NCI-H526 (cell line): ENCODE measurements around the gene KANSL1.

Source experiments
- DNase-seq, 2 experiments: peaks; one replicate each; lab custom pipeline; 2025; lab: John Stamatoyannopoulos, UW

Gene KANSL1

DNA sequence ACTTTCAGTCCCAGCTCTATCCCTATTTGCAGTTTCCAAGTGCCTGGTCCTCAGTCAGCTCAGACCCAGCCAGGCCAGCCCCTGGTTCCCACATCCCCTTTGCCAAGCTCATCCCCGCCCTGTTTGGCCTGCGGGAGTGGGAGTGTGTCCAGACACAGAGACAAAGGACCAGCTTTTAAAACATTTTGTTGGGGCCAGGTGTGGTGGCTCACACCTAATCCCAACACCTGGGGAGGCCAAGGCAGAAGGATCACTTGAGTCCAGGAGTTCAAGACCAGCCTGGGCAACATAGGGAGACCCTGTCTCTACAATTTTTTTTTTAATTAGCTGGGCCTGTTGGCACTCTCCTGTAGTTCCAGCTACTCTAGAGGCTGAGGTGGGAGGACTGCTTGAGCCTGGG lies 192.5 kb downstream of the KANSL1 start:
- DNase-seq: no peak

DNA sequence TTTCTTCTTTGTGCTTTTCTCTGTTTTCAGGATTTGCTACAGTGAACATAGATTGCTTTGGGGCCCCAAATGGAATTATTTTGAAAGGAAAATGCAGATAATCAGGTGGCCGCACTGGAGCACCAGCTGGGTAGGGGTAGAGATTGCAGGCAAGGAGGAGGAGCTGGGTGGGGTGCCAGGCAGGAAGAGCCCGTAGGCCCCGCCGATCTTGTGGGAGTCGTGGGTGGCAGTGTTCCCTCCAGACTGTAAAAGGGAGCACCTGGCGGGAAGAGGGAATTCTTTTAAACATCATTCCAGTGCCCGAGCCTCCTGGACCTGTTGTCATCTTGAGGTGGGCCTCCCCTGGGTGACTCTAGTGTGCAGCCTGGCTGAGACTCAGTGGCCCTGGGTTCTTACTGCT lies 192.9 kb downstream of the KANSL1 start:
- no peak for DNase-seq

DNA sequence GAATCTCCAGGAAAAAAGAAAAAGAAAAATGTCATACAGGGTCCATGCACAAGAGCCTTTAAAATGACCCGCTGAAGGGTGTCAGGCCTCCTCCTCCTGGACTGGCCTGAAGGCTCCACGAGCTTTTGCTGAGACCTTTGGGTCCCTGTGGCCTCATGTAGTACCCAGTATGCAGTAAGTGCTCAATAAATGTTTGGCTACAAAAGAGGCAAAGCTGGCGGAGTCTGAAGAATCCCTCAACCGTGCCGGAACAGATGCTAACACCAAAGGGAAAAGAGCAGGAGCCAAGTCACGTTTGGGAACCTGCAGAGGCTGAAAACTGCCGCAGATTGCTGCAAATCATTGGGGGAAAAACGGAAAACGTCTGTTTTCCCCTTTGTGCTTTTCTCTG lies 193.3 kb downstream of the KANSL1 start:
- DNase-seq: no peak

DNA sequence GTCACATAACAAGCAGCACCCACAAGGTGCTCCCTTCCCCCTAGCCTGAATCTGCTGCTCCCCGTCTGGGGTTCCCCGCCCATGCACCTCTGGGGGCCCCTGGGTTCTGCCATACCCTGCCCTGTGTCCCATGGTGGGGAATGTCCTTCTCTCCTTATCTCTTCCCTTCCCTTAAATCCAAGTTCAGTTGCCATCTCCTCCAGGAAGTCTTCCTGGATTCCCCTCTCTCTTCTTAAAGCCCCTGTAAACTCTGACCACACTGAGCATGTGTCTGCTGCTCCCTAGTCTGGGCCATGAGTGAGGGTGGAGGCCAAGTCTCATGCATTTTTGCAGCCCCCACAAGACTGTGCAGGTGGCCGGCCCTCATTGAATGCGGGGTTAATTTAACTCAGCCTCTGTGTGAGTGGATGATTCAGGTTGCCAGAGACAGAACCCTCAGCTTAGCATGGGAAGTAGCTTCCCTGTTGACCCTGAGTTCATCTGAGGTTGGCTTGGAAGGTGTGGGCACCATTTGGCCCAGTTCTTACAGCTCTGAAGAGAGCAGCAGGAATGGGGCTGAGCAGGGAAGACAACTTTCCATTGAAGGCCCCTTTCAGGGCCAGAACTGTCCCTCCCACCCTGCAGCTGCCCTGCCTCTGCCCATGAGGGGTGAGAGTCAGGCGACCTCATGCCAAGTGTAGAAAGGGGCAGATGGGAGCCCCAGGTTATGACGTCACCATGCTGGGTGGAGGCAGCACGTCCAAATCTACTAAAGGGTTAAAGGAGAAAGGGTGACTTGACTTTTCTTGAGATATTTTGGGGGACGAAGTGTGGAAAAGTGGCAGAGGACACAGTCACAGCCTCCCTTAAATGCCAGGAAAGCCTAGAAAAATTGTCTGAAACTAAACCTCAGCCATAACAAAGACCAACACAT lies 194.0 kb downstream of the KANSL1 start, which contains the start of gene STH:
STH (plus strand) TSS at position 264 of the 913 bp plus-strand sequence; CDS start at position 294, 30 bp downstream.
- no peak for DNase-seq

DNA sequence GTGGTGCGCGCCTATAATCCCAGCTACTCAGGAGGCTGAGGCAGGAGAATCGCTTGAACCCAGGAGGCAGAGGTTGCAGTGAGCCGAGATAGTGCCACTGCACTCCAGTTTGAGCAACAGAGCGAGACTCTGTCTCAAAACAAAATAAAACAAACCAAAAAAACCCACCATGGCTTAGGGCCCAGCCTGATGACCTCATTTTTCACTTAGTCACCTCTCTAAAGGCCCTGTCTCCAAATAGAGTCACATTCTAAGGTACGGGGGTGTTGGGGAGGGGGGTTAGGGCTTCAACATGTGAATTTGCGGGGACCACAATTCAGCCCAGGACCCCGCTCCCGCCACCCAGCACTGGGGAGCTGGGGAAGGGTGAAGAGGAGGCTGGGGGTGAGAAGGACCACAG lies 195.6 kb downstream of the KANSL1 start:
- DNase-seq: no peak

DNA sequence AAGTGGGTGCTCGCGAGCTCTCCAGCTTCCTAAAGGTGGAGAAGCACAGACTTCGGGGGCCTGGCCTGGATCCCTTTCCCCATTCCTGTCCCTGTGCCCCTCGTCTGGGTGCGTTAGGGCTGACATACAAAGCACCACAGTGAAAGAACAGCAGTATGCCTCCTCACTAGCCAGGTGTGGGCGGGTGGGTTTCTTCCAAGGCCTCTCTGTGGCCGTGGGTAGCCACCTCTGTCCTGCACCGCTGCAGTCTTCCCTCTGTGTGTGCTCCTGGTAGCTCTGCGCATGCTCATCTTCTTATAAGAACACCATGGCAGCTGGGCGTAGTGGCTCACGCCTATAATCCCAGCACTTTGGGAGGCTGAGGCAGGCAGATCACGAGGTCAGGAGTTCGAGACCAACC lies 196.1 kb downstream of the KANSL1 start:
- DNase-seq: no peak

DNA sequence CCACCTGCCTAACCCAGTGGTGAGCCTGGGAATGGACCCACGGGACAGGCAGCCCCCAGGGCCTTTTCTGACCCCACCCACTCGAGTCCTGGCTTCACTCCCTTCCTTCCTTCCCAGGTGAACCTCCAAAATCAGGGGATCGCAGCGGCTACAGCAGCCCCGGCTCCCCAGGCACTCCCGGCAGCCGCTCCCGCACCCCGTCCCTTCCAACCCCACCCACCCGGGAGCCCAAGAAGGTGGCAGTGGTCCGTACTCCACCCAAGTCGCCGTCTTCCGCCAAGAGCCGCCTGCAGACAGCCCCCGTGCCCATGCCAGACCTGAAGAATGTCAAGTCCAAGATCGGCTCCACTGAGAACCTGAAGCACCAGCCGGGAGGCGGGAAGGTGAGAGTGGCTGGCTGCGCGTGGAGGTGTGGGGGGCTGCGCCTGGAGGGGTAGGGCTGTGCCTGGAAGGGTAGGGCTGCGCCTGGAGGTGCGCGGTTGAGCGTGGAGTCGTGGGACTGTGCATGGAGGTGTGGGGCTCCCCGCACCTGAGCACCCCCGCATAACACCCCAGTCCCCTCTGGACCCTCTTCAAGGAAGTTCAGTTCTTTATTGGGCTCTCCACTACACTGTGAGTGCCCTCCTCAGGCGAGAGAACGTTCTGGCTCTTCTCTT lies 196.8 kb downstream of the KANSL1 start:
- DNase-seq: no peak

DNA sequence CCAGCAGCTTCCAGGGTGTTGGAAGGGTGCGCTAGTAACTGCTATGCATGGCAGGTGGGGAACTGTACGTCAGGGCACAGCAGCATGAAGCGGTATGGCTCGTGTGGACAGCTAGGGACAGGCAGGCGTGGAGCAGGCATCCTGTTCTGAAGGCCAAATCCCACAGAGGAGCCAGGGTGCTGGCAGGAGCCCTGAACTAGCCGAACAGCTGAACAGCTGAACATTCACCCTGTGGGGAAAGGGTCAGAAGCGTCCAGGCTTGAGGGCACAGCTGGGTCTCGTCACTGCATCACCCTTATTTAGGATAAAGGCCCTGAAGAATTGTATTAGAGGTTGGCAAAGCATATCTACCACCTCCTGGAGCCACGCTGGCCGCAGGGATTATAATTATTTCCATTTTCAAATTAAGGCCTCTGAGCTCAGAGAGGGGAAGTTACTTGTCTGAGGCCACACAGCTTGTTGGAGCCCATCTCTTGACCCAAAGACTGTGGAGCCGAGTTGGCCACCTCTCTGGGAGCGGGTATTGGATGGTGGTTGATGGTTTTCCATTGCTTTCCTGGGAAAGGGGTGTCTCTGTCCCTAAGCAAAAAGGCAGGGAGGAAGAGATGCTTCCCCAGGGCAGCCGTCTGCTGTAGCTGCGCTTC lies 197.5 kb downstream of the KANSL1 start:
- DNase-seq: no peak

DNA sequence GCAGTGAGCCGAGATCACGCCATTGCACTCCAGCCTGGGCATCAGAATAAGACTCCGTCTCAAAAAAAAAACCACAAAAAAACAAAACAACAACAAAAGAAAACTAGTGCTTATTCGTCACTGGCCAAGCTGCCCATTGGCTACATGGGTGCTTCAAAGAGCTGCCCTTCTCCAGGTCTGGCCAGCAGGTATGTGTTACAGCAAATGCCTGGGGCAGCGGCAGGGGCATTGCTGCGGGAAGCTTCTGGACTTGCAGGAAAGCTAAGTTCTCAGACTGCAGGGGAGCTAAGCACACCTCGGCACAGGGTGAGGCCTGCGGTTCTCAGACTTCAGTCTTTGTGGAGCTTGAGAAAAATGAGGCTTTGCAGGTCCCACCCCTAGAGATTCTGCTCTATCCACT lies 198.2 kb downstream of the KANSL1 start:
- DNase-seq: no peak

DNA sequence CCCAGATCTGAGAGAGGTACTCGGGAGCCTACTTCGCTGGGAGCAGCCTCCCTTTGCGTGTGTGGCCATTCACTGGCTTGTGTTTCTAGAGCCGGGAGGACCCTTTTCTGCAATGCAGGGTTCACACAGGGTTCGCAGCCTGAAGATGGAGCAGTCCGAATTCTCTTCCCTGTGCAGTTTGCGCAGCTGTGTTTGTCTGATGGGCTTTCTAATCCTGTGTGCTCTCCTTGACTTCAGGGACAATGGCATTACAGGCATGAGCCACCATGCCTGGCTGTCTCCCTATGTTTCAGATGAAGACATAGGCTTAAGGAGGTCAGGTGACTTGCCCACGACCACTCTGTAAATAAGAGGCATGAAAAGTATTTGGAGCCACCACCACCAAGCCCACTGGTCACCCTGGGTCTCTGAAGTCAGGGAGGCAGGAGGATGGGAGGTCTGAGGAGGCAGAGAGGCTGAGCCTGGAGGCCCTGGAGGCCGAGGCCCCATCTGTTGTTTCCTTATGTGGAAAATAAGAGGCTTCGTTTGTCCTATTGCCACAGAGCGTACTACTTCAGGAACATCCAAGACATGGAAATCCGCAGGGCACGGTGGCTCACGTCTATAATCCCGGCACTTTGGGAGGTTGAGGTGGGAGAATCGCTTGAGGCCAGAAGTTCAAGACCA lies 199.1 kb downstream of the KANSL1 start:
- DNase-seq: no peak

DNA sequence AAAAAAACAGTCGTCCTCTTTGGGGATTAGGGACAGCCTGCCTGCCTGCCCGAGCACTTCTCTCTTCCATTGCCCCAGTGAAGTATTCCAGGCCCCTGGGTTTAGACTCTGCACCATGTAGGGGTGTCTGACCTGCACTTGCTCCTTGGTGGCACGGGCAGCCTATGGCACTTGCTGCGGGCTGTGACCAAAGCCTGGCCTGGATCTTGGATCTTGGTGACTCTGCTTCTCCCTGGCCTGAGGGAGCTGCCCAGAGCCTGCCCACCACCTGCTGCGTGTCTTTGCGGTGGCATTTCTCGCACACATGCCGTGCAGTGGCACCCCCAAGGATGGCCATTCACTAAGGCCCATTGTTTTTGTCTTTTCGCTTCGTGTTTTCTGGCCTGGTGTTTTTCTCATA lies 200.3 kb downstream of the KANSL1 start:
- DNase-seq: no peak

DNA sequence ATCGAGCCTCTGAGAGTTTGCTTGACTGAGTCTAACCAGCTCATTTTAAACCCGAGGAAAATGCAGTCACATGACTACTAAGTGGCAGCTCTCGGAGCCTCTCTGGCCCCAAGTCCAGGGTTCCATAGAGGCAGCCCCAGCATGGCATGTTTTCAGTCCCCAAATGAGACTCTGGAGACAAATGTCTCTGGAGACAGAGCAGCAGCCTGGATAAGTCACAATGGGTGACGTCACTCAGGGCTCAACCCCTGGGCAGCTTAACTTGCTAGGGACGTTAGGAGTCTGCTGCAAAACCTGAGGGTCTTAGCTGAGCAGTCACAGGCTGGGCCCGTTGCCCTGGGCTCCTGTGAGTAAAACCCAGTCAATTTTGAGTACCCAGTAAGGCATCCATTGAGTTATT lies 201.1 kb downstream of the KANSL1 start:
- DNase-seq: no peak

DNA sequence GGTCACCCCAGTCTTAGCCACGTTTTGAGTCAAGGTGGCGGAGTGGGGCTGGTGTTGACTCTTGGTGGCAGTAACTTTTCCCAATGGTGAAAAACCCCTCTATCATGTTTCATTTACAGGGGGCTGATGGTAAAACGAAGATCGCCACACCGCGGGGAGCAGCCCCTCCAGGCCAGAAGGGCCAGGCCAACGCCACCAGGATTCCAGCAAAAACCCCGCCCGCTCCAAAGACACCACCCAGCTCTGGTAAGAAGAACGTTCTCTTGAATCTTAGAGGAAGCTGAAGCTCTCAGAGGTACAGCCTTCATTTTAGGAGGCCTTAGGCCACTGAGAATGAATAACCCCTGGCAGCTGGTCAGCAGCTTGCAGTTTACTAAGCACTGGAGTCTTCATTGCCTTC lies 201.9 kb downstream of the KANSL1 start:
- DNase-seq: no peak

DNA sequence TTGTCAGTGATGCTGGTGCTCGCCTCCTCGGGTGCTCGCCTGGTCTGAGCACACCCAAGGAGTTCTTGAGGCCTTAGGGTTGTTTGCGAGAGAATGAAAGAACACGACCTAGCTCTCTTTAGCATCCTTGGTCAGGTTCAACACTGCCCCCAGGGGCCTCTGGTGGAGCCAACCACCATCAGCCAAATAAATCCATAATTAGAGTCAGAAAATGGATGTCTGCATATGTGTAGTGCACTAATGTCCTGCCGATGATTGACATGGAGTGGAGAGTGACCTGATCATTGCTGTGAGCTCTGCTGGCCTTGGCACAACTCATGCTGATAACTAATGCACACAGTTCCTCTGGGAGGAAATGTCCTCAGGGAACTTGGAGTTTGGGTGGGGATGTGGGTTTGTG lies 202.3 kb downstream of the KANSL1 start:
- DNase-seq: no peak

DNA sequence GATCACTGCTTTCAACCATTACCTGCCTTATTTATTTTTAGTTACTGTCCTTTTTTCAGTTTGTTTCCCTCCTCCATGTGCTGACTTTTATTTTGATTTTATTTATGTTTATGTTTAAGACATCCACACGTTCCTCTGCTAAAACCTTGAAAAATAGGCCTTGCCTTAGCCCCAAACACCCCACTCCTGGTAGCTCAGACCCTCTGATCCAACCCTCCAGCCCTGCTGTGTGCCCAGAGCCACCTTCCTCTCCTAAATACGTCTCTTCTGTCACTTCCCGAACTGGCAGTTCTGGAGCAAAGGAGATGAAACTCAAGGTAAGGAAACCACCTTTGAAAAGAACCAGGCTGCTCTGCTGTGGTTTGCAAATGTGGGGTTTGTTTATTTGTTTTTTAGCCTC lies 203.5 kb downstream of the KANSL1 start:
- no peak for DNase-seq

DNA sequence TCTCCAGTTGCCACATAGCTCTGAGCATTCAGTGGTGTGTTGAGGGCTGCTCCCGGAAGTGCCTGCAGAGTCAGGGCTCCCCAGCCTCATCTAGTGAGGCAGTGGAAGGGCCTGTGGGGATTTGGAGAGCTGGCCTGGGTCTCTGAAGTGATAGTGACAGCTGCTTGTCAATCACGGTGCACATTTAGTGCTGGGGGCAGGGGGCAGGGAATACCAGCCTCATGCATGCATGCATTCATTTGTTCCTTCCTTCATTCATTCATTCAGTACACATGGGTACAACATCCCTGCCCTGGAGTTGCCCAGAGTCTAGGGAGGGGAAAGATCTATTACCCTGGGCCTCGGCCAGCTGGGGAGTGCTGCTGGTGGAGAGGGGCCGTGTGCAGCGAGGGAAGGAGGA lies 205.5 kb downstream of the KANSL1 start:
- DNase-seq: no peak

DNA sequence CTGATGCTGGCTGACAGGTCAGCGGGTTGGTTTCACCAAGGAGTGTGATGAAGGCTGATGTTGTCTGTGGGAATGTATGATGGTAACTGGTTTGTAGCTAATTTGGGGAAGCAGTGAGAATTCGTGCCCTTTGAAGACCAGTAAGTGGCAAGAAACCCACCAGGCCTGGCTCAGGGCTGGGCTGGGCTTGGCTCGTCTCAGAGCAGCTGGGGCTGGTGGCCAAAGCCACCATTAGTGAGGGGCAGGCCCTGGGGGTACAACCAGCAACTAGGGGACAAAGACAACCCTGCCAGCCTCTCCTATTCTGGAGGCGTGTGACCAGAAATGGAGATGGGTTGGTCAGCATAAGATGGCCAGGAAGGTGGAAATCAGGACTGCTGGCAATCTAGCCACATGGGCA lies 207.2 kb downstream of the KANSL1 start:
- no peak for DNase-seq

DNA sequence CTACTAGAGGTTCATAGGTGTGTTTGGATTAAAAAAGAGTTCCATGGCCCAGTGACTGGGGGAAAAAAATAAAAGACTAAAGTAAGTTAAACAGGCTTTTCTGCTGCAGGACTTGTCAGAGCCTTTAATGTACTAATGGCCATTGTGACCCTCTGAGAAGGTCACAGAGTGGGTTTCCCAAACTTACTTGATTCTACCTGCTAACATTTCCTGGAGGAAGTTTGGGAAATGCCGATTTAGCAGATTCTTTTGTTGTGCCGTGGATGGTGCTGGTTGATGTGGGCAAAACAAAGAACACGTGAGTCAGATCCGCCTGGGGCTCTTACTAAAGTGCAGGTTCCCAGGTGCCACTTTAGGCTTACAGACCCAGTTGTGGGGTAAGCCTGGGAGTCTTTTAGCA lies 207.8 kb downstream of the KANSL1 start:
- DNase-seq: no peak

DNA sequence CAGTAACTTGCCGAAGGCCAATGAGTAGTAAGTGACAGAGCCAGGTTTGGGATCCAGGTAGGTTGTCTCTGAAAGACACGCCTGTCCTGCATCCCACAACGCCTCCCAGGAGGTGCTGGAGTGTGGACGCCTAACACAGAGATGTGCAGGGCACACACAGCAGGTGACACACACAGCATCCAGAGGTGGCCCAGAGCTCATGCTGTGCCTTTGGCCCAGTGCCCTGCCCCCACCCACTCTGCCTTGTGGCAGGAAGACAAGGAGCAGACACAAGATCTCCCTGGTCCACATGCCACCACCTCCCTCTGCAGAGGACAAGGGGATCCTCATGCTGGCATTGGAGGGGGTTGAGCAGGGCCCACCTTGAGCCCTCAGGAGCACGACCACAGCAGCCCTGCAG lies 208.9 kb downstream of the KANSL1 start:
- DNase-seq: no peak

DNA sequence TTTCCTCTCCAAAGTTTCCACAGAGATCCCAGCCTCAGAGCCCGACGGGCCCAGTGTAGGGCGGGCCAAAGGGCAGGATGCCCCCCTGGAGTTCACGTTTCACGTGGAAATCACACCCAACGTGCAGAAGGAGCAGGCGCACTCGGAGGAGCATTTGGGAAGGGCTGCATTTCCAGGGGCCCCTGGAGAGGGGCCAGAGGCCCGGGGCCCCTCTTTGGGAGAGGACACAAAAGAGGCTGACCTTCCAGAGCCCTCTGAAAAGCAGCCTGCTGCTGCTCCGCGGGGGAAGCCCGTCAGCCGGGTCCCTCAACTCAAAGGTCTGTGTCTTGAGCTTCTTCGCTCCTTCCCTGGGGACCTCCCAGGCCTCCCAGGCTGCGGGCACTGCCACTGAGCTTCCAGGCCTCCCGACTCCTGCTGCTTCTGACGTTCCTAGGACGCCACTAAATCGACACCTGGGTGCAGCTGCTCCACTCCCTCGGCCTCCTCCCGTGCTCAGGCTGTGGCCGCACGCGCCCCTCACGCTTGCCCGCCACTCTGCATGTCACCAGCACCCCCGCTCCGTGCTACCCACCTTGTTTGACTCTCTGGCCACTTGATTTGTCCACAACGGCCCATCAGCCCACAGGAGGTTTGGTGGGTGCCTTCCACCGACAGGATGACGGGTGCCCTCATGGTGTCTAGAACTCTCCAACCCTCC lies 209.5 kb downstream of the KANSL1 start:
- no peak for DNase-seq

DNA sequence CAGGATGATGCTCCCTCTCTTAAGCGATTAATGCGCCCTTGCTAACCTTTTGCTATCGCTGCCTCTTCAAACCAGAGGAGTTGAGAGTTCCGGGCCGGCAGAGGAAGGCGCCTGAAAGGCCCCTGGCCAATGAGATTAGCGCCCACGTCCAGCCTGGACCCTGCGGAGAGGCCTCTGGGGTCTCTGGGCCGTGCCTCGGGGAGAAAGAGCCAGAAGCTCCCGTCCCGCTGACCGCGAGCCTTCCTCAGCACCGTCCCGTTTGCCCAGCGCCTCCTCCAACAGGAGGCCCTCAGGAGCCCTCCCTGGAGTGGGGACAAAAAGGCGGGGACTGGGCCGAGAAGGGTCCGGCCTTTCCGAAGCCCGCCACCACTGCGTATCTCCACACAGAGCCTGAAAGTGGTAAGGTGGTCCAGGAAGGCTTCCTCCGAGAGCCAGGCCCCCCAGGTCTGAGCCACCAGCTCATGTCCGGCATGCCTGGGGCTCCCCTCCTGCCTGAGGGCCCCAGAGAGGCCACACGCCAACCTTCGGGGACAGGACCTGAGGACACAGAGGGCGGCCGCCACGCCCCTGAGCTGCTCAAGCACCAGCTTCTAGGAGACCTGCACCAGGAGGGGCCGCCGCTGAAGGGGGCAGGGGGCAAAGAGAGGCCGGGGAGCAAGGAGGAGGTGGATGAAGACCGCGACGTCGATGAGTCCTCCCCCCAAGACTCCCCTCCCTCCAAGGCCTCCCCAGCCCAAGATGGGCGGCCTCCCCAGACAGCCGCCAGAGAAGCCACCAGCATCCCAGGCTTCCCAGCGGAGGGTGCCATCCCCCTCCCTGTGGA lies 210.2 kb downstream of the KANSL1 start:
- no peak for DNase-seq
